Gastrocnemius medialis (tissue), 4 donors: ENCODE measurements around the gene ALKBH8. TPM values are rescaled to one million over a fixed set of nuclear protein-coding genes. Genes with fewer than 3 reads are reported as not detected.
A peak's percentile ranks its signal among the peaks of the same experiment; 100 is the strongest.

ENCODE experiments used
- ATAC-seq, 2 donors: fragments of 150-250 bp; one replicate each; pipeline ENCODE4 v1.9.1; 2016
- DNase-seq, 2 donors: peaks; one replicate each; pipeline ENCODE4 v3.0.0-alpha.2; 2019
- H3K27ac ChIP-seq, 4 donors: fragments of 200-600 bp; sonication (generic); 1 replicate in 1 of 4; 2 replicates in 3 of 4; pipeline ENCODE4 v1.5.1; 2016 to 2018; ENCODE audit warnings: mild to moderate bottlenecking in 2 of 4, moderate library complexity in 1 of 4
- H3K27me3 ChIP-seq, 3 donors: fragments of 200-600 bp; sonication (generic) in 2 of 3; 1 replicate in 1 of 3; 2 replicates in 2 of 3; pipeline versions ENCODE4 v1.5.1 to v1.6.0; 2016 to 2019; ENCODE audit warnings: mild to moderate bottlenecking in 1 of 3, moderate library complexity in 1 of 3
- H3K36me3 ChIP-seq, 2 donors: fragments of 200-600 bp; sonication (generic) in 1 of 2; one replicate each; pipeline ENCODE4 v1.5.1; 2017 to 2018
- H3K4me1 ChIP-seq, 2 donors: fragments of 200-600 bp; sonication (generic) in 1 of 2; one replicate each; pipeline ENCODE4 v1.5.1; 2016 to 2017; ENCODE audit warnings: mild to moderate bottlenecking in 2 of 2
- H3K4me3 ChIP-seq, 4 donors: fragments of 200-600 bp; sonication (generic) in 3 of 4; 1 replicate in 1 of 4; 2 replicates in 3 of 4; pipeline ENCODE4 v1.5.1; 2016 to 2019; ENCODE audit warnings: mild to moderate bottlenecking in 2 of 4
- H3K9me3 ChIP-seq, 3 donors: fragments of 200-600 bp; sonication (generic) in 2 of 3; 1 replicate in 1 of 3; 2 replicates in 2 of 3; pipeline ENCODE4 v1.5.1; 2016 to 2019
- CTCF ChIP-seq, 5 experiments: fragments of 450-650 bp in 3 of 5; fragments of 200-600 bp in 2 of 5; sonication (generic) in 2 of 5; IDR thresholded peaks in 4 of 5; conservative IDR thresholded peaks in 1 of 5; 1 replicate in 4 of 5; 2 replicates in 1 of 5; pipeline ENCODE4 v1.5.1; 2016 to 2019; ENCODE audit warnings: antibody characterized with exemption in 5 of 5, mild to moderate bottlenecking in 3 of 5, moderate library complexity in 3 of 5
- POLR2A ChIP-seq, 2 donors: fragments of 450-650 bp; IDR thresholded peaks; one replicate each; pipeline ENCODE4 v1.6.1; 2017; ENCODE audit warnings: antibody characterized with exemption in 2 of 2, mild to moderate bottlenecking in 2 of 2, moderate library complexity in 2 of 2
- in situ Hi-C, 4 donors: fragments of 200-750 bp; cut with MboI; loops; one replicate each; pipeline versions ENCODE4 v1.15.0 to v1.8.0; 2017; ENCODE audit warnings: low sequenced_read_pairs in 4 of 4
- intact Hi-C: fragments of 100-400 bp; cut with DNase I; formaldehyde crosslinking; loops from one replicate; pipeline ENCODE4 v1.15.1; 2023; ENCODE audit warnings: low total_unique reads
- total RNA-seq, 4 donors: library from RNA; depleted of rRNA; stranded (reverse); fragments of >200 nt; gene quantifications; one replicate each; pipeline versions ENCODE4 v1.1.0 to v1.2.3, GENCODE V29; 2016

ALKBH8 gene
- total RNA-seq, 4 donors from 2014 or later: 5.4 to 8.1 (median 6.6) TPM

- H3K27me3 ChIP-seq: no peaks in the 10 kb centered on the region
- H3K36me3 ChIP-seq: peaks cover 0 to 3% of the 10 kb centered on the region in 2 donors
- peak; percentile 35 to 38 for ATAC-seq
- no peak overlapping the region for H3K4me3 ChIP-seq
- in situ Hi-C loops: no loop called here
- H3K4me1 ChIP-seq: peaks cover 13 to 22% of the 10 kb centered on the region in 2 donors
- H3K9me3 ChIP-seq: no peaks in the 10 kb centered on the region
- peak in 1 of 2 donors; percentile 17 for DNase-seq
- H3K27ac ChIP-seq: peak overlapping the region; percentile 48 to 89 (median 87)
- peak; percentile 42 to 69 (median 52) for TF ChIP-seq CTCF (IDR thresholded peaks at IDR 0.05 in 4 of 5, conservative IDR thresholded peaks at IDR 0.05 in 1 of 5)
- no peak for TF ChIP-seq POLR2A (IDR thresholded peaks at IDR 0.05)
- intact Hi-C loops: loop anchor here (5.0 to 10.0 kb wide), 4 partner anchors 209 to 661 kb away; partner anchors contain the start of genes ATM and NPAT
These were observed 1.8 kb downstream of the ALKBH8 start for GRCh38 chr11:107563702-107564101.

- intact Hi-C loops: loop anchor here (5.0 to 10.0 kb wide), 4 partner anchors 210 to 662 kb away; partner anchors contain the start of genes ATM and NPAT
- TF ChIP-seq POLR2A (IDR thresholded peaks at IDR 0.05) (no peak), CTCF (IDR thresholded peaks at IDR 0.05 in 4 of 5, conservative IDR thresholded peaks at IDR 0.05 in 1 of 5) (no peak)
- in situ Hi-C loops: no loop called here
These were observed 2.8 kb downstream of the ALKBH8 start for GRCh38 chr11:107562647-107563208.

GRCh38 chr11:107561688-107562087 is 3.8 kb downstream of the ALKBH8 start:
- intact Hi-C loops (loop anchor here (5.0 to 10.0 kb wide), 4 partner anchors 211 to 663 kb away; partner anchors contain the start of genes ATM and NPAT), in situ Hi-C loops (no loop called here)
- H3K36me3 ChIP-seq: peaks cover 0 to 16% of the 10 kb centered on the region in 2 donors
- no peaks in the 10 kb centered on the region for H3K27me3 ChIP-seq
- no peak overlapping the region for H3K27ac ChIP-seq
- H3K9me3 ChIP-seq: no peaks in the 10 kb centered on the region
- ATAC-seq (no peak), DNase-seq (no peak)
- no peak overlapping the region for H3K4me3 ChIP-seq
- TF ChIP-seq POLR2A (IDR thresholded peaks at IDR 0.05) (no peak), CTCF (IDR thresholded peaks at IDR 0.05 in 4 of 5, conservative IDR thresholded peaks at IDR 0.05 in 1 of 5) (no peak)
- peaks cover 13 to 22% of the 10 kb centered on the region in 2 donors for H3K4me1 ChIP-seq

More at GRCh38 chr11:107562647-107563208, 2.8 kb downstream of the ALKBH8 start:
- ATAC-seq: no peak
- Histone ChIP-seq H3K4me1 (peaks cover 13 to 22% of the 10 kb centered on the region in 2 donors), H3K36me3 (peaks cover 0 to 11% of the 10 kb centered on the region in 2 donors), H3K27ac (peak overlapping the region in 2 of 4 donors; percentile 88 to 89), H3K27me3 (no peaks in the 10 kb centered on the region), H3K4me3 (no peak overlapping the region), H3K9me3 (no peaks in the 10 kb centered on the region)
- no peak for DNase-seq

DNA sequence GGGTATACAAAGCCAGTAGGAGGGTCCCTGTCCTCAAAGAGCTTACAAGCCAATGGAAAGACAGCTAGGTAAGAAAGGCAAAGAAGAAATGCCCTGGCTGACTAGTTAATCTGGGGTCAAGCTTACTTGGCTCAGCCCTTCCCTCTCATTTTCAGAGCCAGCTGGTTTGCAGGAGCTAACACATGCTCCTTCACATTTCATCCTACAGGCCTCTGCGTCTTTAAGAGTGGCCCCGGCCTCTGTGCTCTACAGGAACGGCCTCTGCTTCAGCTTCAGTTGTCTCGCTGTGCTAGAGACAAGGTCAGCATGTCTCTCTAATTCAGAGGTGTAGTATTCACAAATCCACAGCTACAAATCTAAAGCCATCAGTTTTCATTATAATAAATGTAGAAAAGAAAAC is 15.2 kb downstream of the ALKBH8 start:
- intact Hi-C loops (no loop called here), in situ Hi-C loops (no loop called here)

More for the DNA sequence above, 15.2 kb downstream of the ALKBH8 start:
- H3K4me3 ChIP-seq: no peak overlapping the region
- H3K36me3 ChIP-seq: peaks cover 3 to 28% of the 10 kb centered on the region in 2 donors
- ATAC-seq (no peak), DNase-seq (no peak)
- H3K27ac ChIP-seq: no peak overlapping the region
- no peaks in the 10 kb centered on the region for H3K4me1 ChIP-seq
- H3K9me3 ChIP-seq: no peaks in the 10 kb centered on the region
- H3K27me3 ChIP-seq: no peaks in the 10 kb centered on the region
- TF ChIP-seq POLR2A (IDR thresholded peaks at IDR 0.05): no peak
- TF ChIP-seq CTCF (IDR thresholded peaks at IDR 0.05 in 4 of 5, conservative IDR thresholded peaks at IDR 0.05 in 1 of 5): no peak
